ENCODE measurements around the gene OSBPL2.

Gene OSBPL2

GRCh38 chr20:62281161-62281933 is 43.0 kb downstream of the OSBPL2 start:
- no peak for DNase-seq (ENCODE audit: low read depth in 2 of 3, low spot score in 1 of 3)

- no peak for DNase-seq (ENCODE audit: low read depth in 2 of 3, low spot score in 1 of 3)
Measured at GRCh38 chr20:62282103-62282502, 43.8 kb downstream of the OSBPL2 start.

GRCh38 chr20:62282877-62283503 is 44.7 kb downstream of the OSBPL2 start:
- DNase-seq (ENCODE audit: low read depth in 2 of 3, low spot score in 1 of 3), result no peak

- no peak for DNase-seq (ENCODE audit: low read depth in 2 of 3, low spot score in 1 of 3)
Measured at GRCh38 chr20:62284448-62284847, 46.1 kb downstream of the OSBPL2 start.

- no peak for DNase-seq (ENCODE audit: low read depth in 2 of 3, low spot score in 1 of 3)
Measured at GRCh38 chr20:62285151-62285550, 46.8 kb downstream of the OSBPL2 start.

- DNase-seq (ENCODE audit: low read depth in 2 of 3, low spot score in 1 of 3), result no peak
Measured at GRCh38 chr20:62285722-62286121, 47.4 kb downstream of the OSBPL2 start.

- no peak for DNase-seq (ENCODE audit: low read depth in 2 of 3, low spot score in 1 of 3)
Measured at GRCh38 chr20:62286493-62287064, 48.3 kb downstream of the OSBPL2 start.

- no peak for DNase-seq (ENCODE audit: low read depth in 2 of 3, low spot score in 1 of 3)
Measured at GRCh38 chr20:62287129-62287528, 48.8 kb downstream of the OSBPL2 start.

GRCh38 chr20:62287759-62288534 is 49.6 kb downstream of the OSBPL2 start:
- DNase-seq (ENCODE audit: low read depth in 2 of 3, low spot score in 1 of 3), result no peak

GRCh38 chr20:62288535-62289105 is 50.3 kb downstream of the OSBPL2 start:
- no peak for DNase-seq (ENCODE audit: low read depth in 2 of 3, low spot score in 1 of 3)

GRCh38 chr20:62289131-62289530 is 50.8 kb downstream of the OSBPL2 start:
- no peak for DNase-seq (ENCODE audit: low read depth in 2 of 3, low spot score in 1 of 3)

GRCh38 chr20:62289898-62290297 is 51.6 kb downstream of the OSBPL2 start:
- DNase-seq (ENCODE audit: low read depth in 2 of 3, low spot score in 1 of 3), result no peak

GRCh38 chr20:62291251-62292066 is 53.1 kb downstream of the OSBPL2 start:
- DNase-seq (ENCODE audit: low read depth in 2 of 3, low spot score in 1 of 3), result no peak

- no peak for DNase-seq (ENCODE audit: low read depth in 2 of 3, low spot score in 1 of 3)
Measured at GRCh38 chr20:62292108-62292507, 53.8 kb downstream of the OSBPL2 start.

- no peak for DNase-seq (ENCODE audit: low read depth in 2 of 3, low spot score in 1 of 3)
Measured at GRCh38 chr20:62293111-62293784, 54.9 kb downstream of the OSBPL2 start.

GRCh38 chr20:62293946-62294345 is 55.6 kb downstream of the OSBPL2 start:
- DNase-seq (ENCODE audit: low read depth in 2 of 3, low spot score in 1 of 3), result no peak

- DNase-seq (ENCODE audit: low read depth in 2 of 3, low spot score in 1 of 3), result no peak
Measured at GRCh38 chr20:62294516-62294915, 56.2 kb downstream of the OSBPL2 start.

GRCh38 chr20:62296724-62297448 is 58.6 kb downstream of the OSBPL2 start:
- no peak for DNase-seq (ENCODE audit: low read depth in 2 of 3, low spot score in 1 of 3)

Data from stimulated activated CD4-positive, alpha-beta T cell treated with anti-CD3 and anti-CD28 coated beads, Interleukin-12 subunit alpha, Interleukin-12 subunit beta, amount 100 ng/mL, for 48 hours (primary cell).